Right atrium auricular region (tissue), 2 donors: ENCODE data around the gene ITPR3. TPM values are rescaled to one million over a fixed set of nuclear protein-coding genes. Genes with fewer than 3 reads are reported as not detected.

Source experiments
- DNase-seq: peaks from one replicate; pipeline ENCODE4 v3.0.0-alpha.2; 2019; ENCODE audit warnings: low spot score
- H3K27ac ChIP-seq, 2 donors: fragments of 200-600 bp; sonication (generic); 1 replicate in 1 of 2; 2 replicates in 1 of 2; pipeline ENCODE4 v1.5.1; 2016 to 2019
- H3K27me3 ChIP-seq, 2 donors: fragments of 200-600 bp; sonication (generic); one replicate each; pipeline versions ENCODE4 v1.5.1 to v1.6.0; 2017 to 2019
- H3K36me3 ChIP-seq: fragments of 200-600 bp; sonication (generic); one replicate; pipeline ENCODE4 v1.5.1; 2016
- H3K4me1 ChIP-seq, 2 donors: fragments of 200-600 bp; sonication (generic); one replicate each; pipeline versions ENCODE4 v1.5.1 to v1.6.0; 2017 to 2019
- H3K4me3 ChIP-seq, 2 donors: fragments of 200-600 bp; sonication (generic); 1 replicate in 1 of 2; 2 replicates in 1 of 2; pipeline ENCODE4 v1.5.1; 2017 to 2019; ENCODE audit warnings: mild to moderate bottlenecking in 1 of 2, moderate library complexity in 1 of 2
- H3K9me3 ChIP-seq, 2 donors: fragments of 200-600 bp; sonication (generic); one replicate each; pipeline ENCODE4 v1.5.1; 2019
- total RNA-seq, 2 donors: library from RNA; depleted of rRNA; stranded (reverse); fragments of >200 nt; gene quantifications; one replicate each; pipeline ENCODE4 v1.1.0, GENCODE V29; 2016
- TF ChIP-seq, protein P1 (sequence below), 2 donors: fragments of 200-600 bp; sonication (generic); IDR thresholded peaks; one replicate each; pipeline ENCODE4 v1.5.1; 2019; ENCODE audit warnings: antibody characterized with exemption in 2 of 2

Gene ITPR3
- total RNA-seq, 2 donors from 2014 or later, result 6.2 to 17.7 TPM

DNA sequence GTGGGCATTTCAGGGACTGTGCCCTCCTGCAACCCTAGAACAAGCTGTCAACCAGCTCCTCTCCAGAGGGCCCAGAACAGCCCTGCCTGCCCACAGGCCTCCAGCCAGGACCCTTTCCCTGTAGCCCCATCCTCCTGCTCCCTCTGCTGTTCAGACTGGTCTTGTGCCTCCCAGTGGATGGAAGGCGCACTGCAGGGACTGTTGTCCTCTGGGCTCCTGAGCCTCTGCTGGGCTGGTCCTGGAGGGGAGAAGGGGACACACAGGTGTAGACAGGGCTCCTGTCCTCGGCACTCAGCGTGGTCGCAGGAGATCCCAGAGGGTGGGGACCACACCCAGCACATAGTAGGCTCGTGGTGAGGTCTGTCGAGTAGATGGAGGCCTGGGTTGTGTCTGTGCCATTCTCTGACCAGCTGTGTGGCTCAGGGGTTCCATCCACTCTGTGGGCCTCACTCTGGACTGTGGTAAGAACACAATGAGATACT, 11.5 kb downstream of the ITPR3 start:
- peak overlapping the region in 1 of 2 donors; percentile 34 for H3K27ac ChIP-seq
- no peak for DNase-seq
- H3K4me1 ChIP-seq, result peaks cover 0 to 36% of the 10 kb centered on the region in 2 donors
- no peaks in the 10 kb centered on the region for H3K36me3 ChIP-seq
- TF ChIP-seq, protein P1, sequence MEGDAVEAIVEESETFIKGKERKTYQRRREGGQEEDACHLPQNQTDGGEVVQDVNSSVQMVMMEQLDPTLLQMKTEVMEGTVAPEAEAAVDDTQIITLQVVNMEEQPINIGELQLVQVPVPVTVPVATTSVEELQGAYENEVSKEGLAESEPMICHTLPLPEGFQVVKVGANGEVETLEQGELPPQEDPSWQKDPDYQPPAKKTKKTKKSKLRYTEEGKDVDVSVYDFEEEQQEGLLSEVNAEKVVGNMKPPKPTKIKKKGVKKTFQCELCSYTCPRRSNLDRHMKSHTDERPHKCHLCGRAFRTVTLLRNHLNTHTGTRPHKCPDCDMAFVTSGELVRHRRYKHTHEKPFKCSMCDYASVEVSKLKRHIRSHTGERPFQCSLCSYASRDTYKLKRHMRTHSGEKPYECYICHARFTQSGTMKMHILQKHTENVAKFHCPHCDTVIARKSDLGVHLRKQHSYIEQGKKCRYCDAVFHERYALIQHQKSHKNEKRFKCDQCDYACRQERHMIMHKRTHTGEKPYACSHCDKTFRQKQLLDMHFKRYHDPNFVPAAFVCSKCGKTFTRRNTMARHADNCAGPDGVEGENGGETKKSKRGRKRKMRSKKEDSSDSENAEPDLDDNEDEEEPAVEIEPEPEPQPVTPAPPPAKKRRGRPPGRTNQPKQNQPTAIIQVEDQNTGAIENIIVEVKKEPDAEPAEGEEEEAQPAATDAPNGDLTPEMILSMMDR (IDR thresholded peaks at IDR 0.05), result peak; percentile 39 to 63
- H3K4me3 ChIP-seq, result no peak overlapping the region
- H3K27me3 ChIP-seq, result no peaks in the 10 kb centered on the region
- H3K9me3 ChIP-seq, result no peaks in the 10 kb centered on the region

DNA sequence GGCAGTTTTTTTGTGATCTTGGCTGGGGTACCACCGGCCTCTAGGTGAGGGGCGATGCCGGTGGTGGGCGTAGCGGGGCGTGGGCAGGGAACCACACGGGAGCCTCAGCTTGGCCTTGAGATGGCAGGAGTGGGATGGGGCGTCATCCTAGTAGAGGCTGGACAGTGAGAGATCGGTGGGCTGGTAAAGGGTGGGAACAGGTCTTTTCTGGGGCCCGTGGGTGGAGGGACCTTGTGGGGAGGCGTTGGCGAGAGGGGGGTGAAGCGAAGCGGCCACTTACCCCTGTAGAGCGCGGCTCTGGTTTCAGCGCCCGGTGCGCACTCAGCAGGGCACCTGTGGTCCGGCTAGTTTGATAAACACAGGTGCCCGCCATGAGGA, 12.0 kb downstream of the ITPR3 start:
- Histone ChIP-seq H3K27ac (peak overlapping the region; percentile 14 to 34), H3K4me1 (peaks cover 0 to 31% of the 10 kb centered on the region in 2 donors), H3K9me3 (no peaks in the 10 kb centered on the region), H3K27me3 (no peaks in the 10 kb centered on the region), H3K4me3 (peak overlapping the region; percentile 28 to 45), H3K36me3 (no peaks in the 10 kb centered on the region)
- TF ChIP-seq, protein P1 (IDR thresholded peaks at IDR 0.05), result no peak
- no peak for DNase-seq

DNA sequence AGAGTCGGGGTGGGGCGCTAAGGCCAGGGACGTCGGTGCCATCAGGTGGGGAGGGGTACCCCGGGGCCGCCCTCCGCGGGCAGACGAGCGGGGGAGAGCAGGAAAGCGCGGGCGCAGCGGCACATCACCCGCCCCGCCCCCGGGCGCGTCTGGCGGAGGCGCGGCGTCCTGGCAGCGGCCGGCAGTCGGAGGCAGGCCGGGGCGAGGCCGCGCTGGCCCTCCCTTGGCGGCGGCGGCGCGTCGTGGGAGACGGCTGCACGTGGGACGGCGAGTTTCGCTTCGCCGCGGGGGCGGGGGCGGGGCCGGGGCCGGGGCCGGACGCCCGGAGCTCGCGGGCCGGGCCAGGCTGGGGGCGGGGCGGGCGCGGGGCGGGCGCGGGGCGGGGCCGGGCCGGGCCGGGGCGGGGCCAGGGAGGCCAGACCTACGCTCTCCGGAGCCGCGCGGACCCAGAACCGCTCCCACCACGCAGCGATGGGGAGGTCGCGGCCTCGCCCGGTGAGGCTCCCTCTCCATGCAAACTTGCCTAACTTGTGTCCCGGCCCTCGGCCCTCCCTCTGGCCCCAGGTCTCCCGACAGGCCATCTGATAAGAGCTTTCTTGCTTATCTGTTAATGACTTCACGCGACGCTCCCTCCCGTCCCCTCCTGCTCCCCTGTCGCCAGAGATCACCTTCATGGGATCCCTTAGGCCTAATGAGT, 12.5 kb downstream of the ITPR3 start:
- Histone ChIP-seq H3K36me3 (no peaks in the 10 kb centered on the region), H3K9me3 (no peaks in the 10 kb centered on the region), H3K4me1 (peaks cover 0 to 29% of the 10 kb centered on the region in 2 donors), H3K4me3 (peak overlapping the region; percentile 33 to 46), H3K27me3 (no peaks in the 10 kb centered on the region), H3K27ac (peak overlapping the region; percentile 14 to 34)
- no peak for DNase-seq
- TF ChIP-seq, protein P1 (IDR thresholded peaks at IDR 0.05), result no peak

DNA sequence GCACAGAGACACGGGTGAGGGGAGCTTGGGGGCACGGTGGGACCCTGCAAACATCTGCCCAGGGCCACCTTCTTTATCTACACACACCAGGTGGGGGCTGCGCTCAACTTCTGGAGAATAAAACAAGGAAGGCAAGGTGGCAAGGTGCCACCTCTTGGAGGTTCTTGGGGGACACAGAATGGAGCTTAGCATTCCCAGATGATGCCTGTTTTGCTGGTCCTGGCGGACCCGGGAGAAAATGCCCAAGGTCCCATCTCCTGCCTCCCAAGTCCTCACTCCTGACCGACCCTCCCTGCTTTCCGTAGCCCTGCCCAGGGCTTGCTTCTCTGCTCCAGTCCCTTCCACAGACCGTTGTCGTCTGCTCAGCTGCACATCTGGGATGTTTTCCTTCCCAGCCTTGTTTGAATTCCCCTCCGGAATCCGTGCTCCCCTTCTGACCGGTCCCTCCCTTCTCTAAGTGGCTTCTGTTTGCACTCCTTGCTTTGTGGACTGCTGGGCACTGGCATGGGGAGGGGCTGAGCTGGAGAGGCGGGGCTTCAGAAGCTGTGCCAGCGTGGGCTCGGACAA, 13.1 kb downstream of the ITPR3 start:
- TF ChIP-seq, protein P1 (IDR thresholded peaks at IDR 0.05), result no peak
- Histone ChIP-seq H3K4me1 (peaks cover 0 to 29% of the 10 kb centered on the region in 2 donors), H3K9me3 (no peaks in the 10 kb centered on the region), H3K27ac (no peak overlapping the region), H3K4me3 (peak overlapping the region; percentile 33 to 46), H3K36me3 (no peaks in the 10 kb centered on the region), H3K27me3 (no peaks in the 10 kb centered on the region)
- no peak for DNase-seq

DNA sequence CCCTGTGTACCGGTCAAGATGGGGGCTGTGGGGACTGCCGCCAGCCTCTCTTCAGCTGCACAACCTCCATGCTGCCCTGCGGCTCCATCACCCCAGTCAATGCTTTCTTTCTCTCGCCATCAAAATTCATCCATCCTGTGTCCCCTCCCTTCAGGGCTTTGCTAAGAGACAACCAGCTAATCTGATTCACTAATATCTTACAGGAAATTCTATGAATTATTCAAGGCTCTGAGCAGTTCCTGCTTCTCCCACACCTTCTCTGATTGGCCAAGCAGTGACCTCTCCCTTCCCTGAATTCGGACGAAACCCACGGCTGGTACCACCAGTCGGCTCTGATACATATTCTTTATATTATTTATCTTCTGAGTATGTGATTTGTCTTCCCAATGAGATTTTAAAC, 13.8 kb downstream of the ITPR3 start:
- Histone ChIP-seq H3K27me3 (no peaks in the 10 kb centered on the region), H3K4me3 (no peak overlapping the region), H3K9me3 (no peaks in the 10 kb centered on the region), H3K4me1 (peaks cover 0 to 29% of the 10 kb centered on the region in 2 donors), H3K27ac (no peak overlapping the region), H3K36me3 (no peaks in the 10 kb centered on the region)
- no peak for DNase-seq
- TF ChIP-seq, protein P1 (IDR thresholded peaks at IDR 0.05), result no peak
